Medulla oblongata (tissue), 1 donor: ENCODE data around the gene TIMP2.
"Not testable (repeated sequence)": the region's sequence is repeated elsewhere in the genome, so short reads cannot be mapped to it uniquely, and the experiment has no call there.

Source experiments
- DNase-seq: peaks from one replicate; pipeline ENCODE4 v3.0.0-alpha.2; 2015; ENCODE audit errors: extremely low spot score

TIMP2 gene

DNA sequence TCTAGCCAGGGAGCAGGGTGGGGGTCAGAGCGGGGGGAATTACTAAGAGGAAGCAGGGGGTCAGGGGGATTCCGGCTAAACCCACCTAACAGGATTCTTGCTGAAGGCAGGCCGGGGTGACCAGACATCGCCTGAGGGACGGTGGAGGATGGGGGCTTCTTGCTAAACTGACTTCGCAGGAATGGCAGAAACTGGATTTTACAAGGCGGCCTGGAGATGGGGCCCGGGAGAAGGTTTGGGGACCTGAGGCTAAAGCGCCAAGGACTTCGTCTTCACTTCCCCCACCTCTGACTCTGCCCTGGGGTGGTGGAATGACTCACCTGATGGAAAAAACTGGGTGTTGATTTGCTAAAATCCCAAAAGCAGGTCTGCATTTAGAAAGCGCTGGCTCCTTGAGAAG is 31.1 kb upstream of the TIMP2 start:
- no peak for DNase-seq

DNA sequence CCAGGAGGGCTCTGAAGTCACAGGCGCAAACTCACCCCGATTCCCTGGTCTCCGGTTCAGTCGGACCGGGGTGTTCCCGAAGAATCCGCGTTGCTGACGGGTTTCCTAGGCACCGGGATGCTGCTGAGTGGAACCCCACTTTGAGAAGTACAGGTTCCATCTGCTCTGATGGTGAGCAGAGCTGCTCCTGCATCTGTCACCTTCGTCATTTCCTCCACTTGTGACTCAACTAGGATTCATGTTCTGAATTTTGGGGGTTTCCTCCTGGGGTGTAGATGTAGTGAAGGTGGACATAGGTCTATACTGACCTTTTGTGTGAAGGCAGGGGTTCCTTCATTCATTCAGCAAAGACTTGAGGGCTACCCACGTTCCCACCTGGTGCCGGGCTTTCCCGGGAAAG is 29.5 kb upstream of the TIMP2 start:
- DNase-seq: no peak

DNA sequence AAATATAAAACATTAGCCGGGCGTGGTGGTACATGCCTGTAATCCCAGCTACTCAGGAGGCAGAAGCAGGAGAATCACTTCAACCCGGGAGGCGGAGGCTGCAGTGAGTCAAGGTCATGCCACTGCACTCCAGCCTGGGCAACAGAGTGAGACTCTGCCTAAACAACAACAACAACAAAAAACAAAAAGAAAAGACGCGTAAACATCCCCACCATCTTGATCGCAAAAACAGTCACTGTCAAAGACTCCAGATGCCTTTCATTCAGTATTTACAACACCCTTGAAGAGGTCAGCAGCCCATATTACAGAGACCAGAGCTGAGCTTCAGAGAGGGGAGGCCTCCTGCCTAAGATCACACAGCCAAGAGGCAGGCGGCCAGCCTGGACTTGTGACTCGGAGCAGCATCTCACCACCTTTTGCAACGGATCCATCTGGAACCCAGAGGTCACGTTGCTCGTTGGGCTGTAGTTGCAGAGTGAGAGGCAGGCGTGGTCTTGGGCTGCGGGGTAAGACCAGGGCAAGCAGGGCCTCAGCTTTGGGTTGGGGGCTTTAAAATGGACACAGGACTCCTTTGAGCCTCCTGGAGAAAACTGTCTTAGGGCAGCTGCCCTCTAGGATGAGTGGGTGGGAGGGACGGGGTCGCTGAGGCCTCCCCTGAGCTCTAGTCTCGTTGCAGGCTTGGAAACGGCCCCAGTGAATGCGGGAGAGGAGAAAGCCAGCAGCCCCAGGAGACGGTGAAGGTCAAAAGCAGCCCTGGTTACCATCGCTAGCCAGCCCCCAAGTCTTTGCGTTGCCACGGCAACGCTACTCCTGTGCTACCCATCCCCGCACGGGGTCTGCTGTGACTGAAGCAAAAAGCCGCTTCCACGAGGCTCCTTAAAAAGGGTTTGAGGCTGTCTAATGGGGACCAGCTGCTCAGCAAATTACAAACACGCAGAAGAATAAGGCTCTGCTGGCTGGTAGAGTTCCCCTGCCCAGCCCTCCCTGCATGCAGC is 28.5 kb upstream of the TIMP2 start:
- DNase-seq: no peak

DNA sequence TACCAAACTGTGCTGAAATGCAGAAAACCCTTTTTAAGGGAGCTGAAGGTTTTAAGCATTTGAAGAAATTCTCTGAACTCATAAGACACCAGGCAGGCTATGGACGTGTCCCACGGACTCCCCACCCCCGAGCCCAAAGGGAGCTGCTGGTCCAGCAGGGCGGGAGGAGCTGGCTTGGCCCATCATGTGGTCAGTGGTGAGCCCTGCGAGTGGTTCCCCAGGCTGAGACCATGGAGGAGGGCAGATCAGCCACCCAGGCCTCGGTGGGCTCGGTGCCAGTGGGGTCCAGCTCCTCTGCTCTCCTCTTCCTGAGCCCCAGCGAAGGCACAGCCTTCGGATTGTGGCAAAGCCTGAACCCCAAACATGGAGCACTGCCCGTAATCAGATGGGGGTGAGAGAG is 27.5 kb upstream of the TIMP2 start:
- DNase-seq: no peak

DNA sequence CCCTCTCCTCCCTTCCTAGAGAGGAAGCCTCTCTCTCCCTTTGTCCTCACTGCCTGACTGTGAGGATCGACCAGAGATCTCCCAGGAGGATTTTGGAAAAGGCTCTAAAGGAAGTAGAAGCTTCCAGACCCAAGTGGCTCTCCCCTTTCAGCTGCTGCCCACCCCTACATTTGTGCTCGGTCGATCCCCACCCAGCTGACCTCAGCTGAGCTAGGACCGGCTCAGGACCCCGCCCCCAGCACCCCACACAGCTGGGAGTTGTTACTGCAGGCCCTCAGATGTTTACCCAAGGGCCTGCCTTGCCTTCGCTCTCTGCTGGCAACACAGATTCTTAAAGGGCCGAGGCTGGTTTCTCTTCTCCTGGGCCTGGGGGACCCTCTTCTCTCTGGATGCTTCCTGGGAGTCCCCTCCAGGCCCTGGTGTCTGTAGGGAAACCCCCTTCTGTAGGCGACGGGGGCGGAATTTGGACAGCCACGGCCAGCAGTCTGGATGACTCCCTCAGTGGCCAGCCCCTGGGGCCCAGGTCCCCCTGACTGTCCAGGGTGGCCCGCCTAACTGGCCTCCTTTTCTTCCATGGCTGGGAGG is 26.9 kb upstream of the TIMP2 start:
- DNase-seq: no peak

DNA sequence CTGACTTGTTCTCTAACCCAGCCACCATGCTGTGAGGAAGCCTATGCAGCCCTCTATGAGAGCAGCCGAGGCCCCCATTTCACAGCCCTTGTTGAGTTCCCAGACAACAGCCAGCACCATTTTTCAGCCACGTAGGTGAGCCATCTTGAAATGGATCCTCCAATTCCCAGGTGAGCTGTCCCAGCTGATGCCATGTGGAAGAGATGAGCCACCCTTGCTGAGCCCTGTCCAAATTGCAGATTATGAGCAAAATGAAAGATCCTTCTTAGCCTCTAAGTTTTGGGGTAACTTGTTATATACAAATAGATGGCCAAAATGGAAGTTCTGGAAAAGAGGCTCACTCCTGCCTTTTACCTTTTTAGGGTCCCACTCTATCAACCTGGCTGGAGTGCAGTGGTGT is 25.7 kb upstream of the TIMP2 start:
- DNase-seq: no peak

DNA sequence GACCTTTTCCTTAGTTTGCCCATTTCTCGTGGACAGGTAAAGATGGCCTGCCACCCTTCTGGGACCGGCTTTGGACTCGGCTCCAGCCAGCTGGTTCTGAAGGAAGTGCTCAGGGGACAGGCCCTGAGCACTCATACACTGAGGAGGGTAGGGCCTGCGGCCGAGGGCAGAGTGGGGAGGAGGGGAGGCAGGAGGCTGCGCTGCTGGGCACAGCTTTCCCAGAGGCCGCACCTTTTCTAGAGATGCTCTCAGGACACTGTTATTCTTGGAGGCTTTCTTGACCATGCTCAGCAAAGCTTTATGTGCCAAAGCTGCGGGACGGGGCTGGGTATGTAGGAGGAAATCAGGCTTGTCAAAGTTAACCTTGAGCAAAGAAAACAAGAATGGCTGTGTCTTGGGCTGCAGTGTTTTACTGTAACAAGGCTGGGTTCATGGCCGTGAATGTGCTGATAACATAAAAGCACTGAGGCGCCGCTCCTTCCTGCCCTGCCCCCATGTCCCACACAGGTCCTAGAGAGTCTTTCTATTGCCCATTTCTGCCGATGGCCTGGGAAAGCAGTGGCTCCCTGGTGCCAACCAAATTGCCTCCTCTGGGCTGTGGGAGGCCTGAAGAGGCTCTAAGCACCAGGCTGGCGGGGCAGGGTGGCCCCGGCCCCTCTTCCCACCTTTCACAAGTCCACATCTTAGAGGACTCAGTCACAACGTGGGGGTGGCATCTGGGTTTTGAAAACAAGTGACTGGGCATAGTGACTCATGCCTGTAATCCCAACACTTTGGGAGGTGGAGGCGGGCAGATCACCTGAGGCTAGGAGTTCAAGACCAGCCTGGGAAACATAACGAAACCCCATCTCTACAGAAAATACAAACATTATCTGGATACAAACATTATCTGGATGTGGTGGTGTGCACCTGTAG is 22.3 kb upstream of the TIMP2 start:
- DNase-seq: no peak

DNA sequence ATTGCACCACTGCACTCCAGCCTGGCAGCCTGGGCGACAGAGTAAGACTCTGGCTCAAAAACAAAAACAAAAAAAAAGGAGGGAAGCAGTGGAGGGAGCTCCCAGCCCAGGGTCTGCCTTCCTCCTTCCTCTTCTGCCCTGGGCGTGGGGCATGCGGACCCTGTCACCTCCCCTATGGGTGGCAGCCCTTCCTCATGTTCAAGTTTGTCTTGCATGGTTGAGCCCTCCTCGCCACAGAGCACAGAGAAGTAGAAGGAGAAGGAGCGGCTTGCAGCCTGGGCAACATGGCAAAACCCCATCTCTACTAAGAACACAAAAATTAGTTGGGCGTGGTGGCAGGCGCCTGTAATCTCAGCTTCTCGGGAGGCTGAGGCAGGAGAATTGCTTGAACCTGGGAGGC is 21.4 kb upstream of the TIMP2 start:
- no peak for DNase-seq

DNA sequence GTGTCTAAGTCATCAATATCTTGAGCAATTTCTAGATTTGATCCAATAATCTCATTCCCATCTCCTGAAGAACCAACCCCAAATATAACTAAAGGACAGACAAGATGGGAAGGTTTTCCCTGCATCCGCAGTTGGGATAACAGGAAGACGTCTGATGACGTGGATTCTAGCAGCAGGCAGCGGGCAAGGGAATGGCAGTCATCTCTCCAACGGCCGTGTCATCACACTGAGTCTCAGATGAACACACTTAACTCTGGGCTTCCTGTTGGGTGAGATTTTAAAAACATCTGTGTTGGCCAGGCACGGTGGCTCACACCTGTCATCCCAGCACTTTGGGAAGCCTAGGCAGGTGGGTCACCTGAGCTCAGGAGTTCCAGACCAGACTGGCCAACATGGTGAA is 20.9 kb upstream of the TIMP2 start:
- no peak for DNase-seq

DNA sequence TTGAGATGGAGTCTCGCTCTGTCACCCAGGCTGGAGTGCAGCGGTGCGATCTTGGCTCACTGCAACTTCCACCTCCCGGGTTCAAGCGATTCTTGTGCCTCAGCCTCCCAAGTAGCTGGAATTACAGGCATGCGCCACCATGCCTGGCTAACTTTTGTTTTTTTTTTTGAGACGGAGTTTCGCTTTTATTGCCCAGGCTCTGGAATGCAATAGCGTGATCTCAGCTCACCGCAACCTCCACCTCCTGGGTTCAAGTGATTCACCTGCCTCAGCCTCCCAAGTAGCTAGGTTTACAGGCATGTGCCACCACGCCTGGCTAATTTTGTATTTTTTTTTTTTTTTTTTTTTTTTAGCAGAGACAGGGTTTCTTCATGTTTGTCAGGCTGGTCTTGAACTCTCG is 20.3 kb upstream of the TIMP2 start:
- not testable (repeated sequence) for DNase-seq

DNA sequence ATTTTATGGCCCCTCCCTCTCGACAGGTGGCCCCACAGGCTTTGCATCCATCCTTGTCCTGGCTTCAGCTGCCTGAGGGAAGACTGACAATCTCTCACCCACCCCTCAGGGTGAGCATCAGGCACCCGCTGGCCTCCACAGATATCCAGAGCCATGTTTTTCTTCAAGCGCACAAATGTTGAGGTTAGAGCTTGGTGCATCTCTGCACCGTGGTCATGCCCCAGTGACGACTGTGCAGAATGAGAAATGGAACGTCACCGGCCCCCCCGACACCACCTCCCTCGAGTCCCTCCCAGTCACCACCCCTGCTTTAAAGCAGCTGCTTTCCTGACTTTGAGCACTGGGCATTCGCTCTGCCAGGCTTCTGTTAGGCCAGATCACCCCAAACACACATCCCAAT is 19.8 kb upstream of the TIMP2 start:
- DNase-seq: no peak

DNA sequence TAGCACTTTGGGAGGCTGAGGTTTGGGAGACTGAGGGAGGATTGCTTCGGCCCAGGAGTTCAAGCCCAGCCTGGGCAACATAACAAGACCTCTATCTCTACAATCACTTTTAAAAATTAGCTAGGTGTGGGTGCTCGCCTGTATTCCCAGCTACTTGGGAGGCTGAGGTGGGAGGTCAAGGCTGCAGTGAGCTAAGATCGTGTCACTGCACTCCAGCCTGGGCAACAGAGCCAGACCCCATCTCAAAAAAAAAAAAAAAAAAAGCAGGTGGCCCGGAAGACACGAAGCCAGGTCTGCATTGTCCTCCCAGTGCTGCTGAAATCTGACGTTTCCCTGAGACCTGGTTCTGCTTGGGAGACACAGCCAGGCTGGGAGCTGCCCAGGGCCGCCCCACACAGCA is 18.8 kb upstream of the TIMP2 start:
- no peak for DNase-seq

DNA sequence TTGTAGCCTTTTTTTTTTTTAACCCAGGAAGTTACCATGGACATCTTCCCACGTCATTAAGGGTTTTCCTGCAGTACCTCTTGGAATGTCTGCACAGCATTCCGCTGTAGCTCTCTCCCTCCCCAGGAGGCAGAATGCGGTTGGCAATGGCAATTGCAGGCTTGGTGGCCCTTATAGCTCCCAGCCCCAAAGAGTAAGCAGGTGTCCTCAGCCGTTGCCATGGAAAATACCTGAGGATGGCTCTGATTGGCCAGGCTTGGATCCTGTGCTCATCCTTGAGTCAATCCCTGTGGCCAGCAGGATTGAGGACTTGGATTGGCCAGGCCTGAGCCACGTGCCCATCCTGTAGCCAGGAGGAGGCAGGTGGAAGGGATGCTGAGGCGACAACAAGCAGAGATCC is 15.5 kb upstream of the TIMP2 start:
- no peak for DNase-seq

DNA sequence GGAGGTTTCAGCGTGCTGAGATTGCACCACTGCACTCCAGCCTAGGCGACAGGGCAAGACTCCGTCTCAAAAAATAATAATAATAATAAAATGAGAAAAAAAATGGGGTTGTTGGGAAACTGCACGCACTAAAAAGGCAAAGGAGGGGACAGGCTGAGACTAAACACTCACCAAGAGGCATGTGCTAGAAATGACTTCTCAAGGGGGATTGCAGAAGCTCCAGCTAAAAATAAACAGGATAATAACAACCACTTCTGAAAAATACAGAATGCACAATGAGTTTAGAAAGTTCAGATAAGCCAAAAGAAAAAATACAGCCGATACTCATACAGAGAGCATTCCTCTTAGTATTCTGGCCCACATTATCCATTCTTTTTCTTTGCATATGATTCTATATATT is 15.1 kb upstream of the TIMP2 start:
- no peak for DNase-seq

DNA sequence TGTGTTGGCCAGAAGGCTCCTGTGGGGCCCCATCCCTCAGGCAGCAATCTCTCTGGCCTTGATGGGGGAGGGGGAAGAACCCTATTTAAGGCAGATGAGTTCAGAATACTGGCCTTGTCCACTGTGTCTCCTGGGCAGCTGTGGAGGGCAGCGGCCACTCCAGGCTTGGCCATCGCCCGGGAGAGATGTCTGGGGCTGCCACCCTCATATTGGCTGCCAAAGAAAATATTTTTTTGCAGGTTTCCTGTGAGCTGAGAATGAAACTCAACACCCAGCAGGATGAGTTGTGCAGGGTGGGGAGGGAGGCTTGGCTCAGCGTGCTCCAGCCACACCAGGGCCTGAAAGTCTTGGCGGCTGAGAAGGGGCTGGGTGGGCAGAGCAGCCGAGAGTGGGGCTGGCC is 14.4 kb upstream of the TIMP2 start:
- DNase-seq: no peak

DNA sequence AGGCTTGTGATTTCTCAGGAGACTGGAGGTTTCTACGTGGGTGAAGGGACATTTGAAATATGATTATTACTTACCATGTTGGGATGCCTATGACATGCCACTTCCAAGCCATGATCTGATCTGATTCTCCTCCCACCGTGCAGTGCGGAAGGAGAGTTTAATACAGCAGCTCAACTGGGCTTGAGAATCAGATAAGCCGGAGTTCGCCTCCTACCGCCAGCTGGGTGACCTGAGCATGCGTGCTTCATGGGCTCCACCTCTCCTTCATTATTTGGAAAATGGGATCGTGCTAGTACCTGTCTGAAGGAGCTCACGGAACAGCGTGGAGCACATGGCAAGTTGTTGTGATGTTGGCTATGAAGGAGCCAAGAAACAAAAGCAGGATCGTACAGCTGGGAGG is 12.4 kb upstream of the TIMP2 start:
- DNase-seq: no peak

DNA sequence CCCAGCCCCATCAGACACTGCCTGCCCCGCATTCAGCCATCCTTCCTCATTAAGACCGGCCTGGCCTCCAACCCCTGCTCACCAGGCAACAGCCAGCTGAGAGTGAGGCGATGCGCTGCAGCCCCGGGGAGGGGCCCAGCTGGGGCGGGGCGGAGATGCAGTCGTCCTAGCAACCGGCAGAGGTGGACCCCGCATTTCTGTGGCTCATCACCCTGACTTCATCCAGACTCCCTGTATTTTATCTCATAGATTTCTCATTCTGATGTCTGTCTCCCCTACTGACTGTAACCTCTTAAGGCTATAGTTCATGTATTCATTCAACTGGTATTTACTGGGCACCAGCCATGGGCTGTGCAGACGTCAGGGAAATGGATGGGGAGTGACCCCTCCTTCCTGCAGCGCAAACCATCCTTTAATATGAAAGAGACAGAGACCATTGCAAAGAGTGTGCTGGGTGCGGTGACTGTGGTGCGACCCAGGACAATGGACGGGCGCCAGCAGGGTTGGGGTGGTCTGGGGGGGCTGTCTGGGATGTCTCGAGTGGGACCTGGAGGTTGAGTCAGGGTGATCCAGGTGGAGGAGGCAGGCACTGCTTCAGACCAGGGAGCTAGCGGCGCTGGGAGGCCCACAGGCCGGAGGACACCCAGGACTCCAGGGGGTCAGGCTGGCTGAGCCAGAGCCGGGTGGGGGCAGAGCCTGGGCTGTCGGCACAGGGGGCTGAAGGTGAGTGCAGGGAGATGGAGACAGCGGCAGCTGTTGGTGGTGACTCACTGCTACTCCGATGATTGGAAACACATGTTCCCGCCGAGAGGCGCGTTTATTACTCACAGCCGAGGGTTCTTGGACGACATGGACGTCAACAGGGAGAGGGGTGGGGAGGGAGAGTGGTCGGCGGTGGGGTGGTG is 10.5 kb upstream of the TIMP2 start:
- no peak for DNase-seq

DNA sequence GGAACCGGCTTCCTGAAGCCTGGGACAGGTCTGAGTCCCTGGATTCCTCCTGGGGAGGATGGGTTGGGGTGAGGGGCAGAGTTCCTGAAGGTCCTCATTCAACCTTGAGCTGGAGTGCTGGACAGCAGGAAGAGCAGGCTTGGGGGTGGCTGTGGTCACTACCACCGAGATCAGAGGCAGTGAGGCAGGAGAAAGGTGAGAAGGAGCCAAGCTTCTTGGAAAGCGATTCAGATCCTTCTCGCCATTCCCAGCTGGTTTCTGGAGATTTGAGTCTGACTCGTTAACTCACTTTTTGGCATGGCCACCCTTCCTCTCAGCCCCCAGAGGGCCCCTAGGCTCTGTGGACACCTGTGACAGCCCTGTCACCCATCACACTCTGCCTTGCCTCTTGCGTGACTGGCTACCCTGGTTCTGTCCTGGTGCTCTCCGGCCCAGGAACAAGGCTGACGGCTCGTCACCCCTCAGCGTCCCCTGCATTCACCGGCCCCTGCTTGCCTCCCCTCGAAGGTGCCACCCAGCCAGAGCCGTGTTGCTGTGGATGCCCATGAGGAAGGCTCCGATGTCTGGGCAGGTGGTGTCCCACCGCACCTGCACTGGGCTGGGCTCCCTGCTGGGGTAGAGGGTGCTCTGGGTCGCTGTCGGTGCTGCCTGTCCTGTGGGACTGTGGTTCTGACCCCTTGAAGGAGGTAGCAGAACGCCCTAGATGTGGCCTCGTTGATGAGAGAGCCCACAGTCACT is 9.7 kb upstream of the TIMP2 start:
- DNase-seq: no peak

DNA sequence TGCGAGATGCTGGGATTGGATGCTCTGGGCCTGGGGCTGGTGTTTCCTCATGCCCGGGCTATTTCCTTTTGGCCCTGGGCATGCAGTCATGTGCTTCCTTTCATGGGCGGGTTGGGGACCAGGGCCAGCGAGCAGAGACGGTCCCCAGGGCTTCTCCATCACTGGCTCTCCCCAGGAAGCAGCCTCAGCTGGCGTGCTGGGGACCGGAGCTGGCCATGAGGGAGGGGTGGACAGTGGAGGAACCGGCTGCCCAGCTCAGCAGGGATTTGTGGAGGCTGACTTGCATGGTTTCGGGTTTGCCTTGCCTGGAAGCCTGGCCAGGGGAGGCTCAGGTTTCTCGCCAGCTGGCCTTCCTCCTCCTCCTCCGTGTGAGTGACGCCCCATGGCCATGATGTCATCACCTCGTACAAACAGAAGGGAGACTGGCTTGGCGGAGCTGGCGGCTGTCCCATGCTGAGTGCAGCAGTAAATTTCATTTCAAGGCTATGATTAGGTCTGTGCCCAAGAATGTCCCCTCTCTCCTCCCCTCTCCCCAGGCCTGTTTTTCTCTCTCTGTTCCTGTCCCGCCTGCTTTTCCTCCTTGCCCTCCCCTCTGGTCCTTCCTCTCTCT is 8.9 kb upstream of the TIMP2 start:
- peak; percentile 89 for DNase-seq
